ENCODE measurements around the gene ABHD17B. TPM values are rescaled to one million over a fixed set of nuclear protein-coding genes. Genes with fewer than 3 reads are reported as not detected.

Gene ABHD17B
- total and polyA plus RNA-seq, 10 of the 15 experiments (the other 5 are each of a cell fraction or from before 2014, with no cell fraction given) = 3.5 to 21.4 (median 16.6) TPM

DNA sequence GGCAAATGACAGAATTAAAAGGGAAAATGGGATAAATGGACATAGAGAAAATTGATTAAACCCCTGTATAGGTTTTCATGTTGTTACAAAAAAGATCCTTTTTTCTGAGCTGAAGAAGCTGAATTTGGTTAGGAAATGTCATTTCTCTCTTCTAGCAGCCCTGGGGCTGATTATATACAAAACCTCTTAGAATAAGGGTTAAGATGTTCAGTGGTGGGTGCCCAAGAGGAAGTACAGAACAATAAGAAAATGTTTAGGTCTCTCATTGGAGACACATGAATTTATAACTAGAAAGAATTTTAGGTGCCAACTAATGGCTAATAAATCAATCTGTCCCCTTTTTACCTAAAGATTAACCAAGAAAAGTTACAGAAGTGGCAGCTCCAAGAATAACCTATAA, 14.2 kb downstream of the ABHD17B start (continued):
- TF ChIP-seq ZNF217 (IDR thresholded peaks at IDR 0.05) = no peak

- H3K9me3 ChIP-seq (replicated peaks; ENCODE audit: control insufficient read depth, insufficient read depth, low read length) = no peaks in the 10 kb centered on the region; the same call in 2 of the 3 replicates
- no peak for TF ChIP-seq CREB1 (IDR thresholded peaks at IDR 0.05; ENCODE audit: low read depth)
- TF ChIP-seq CBX5 (IDR thresholded peaks at IDR 0.05; ENCODE audit: low read depth) = no peak
- TF ChIP-seq MEF2A (IDR thresholded peaks at IDR 0.05; ENCODE audit: insufficient read depth, low read depth, low read length) = no peak
- TF ChIP-seq CBX3 (IDR thresholded peaks at IDR 0.05; ENCODE audit: borderline replicate concordance, low read depth) = no peak
- TF ChIP-seq, protein P1, sequence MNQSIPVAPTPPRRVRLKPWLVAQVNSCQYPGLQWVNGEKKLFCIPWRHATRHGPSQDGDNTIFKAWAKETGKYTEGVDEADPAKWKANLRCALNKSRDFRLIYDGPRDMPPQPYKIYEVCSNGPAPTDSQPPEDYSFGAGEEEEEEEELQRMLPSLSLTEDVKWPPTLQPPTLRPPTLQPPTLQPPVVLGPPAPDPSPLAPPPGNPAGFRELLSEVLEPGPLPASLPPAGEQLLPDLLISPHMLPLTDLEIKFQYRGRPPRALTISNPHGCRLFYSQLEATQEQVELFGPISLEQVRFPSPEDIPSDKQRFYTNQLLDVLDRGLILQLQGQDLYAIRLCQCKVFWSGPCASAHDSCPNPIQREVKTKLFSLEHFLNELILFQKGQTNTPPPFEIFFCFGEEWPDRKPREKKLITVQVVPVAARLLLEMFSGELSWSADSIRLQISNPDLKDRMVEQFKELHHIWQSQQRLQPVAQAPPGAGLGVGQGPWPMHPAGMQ (IDR thresholded peaks at IDR 0.05; ENCODE audit: borderline replicate concordance) = no peak
- TF ChIP-seq ZNF384 (IDR thresholded peaks at IDR 0.05; ENCODE audit: borderline replicate concordance, low read depth, low read length) = no peak
- no peak for TF ChIP-seq FOXM1 (IDR thresholded peaks at IDR 0.05; ENCODE audit: low read depth, low read length)
- TF ChIP-seq NR2C1 (IDR thresholded peaks at IDR 0.05) = no peak
- TF ChIP-seq SPI1 (IDR thresholded peaks at IDR 0.05; ENCODE audit: borderline replicate concordance, insufficient read depth, low read depth, low read length) = no peak
- no peak for TF ChIP-seq STAT3 (IDR thresholded peaks at IDR 0.05; ENCODE audit: low read depth, low read length)
- TF ChIP-seq, protein P2, sequence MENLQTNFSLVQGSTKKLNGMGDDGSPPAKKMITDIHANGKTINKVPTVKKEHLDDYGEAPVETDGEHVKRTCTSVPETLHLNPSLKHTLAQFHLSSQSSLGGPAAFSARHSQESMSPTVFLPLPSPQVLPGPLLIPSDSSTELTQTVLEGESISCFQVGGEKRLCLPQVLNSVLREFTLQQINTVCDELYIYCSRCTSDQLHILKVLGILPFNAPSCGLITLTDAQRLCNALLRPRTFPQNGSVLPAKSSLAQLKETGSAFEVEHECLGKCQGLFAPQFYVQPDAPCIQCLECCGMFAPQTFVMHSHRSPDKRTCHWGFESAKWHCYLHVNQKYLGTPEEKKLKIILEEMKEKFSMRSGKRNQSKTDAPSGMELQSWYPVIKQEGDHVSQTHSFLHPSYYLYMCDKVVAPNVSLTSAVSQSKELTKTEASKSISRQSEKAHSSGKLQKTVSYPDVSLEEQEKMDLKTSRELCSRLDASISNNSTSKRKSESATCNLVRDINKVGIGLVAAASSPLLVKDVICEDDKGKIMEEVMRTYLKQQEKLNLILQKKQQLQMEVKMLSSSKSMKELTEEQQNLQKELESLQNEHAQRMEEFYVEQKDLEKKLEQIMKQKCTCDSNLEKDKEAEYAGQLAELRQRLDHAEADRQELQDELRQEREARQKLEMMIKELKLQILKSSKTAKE (IDR thresholded peaks at IDR 0.05; ENCODE audit: low read depth, poor library complexity, severe bottlenecking) = no peak
- TF ChIP-seq, protein P3, sequence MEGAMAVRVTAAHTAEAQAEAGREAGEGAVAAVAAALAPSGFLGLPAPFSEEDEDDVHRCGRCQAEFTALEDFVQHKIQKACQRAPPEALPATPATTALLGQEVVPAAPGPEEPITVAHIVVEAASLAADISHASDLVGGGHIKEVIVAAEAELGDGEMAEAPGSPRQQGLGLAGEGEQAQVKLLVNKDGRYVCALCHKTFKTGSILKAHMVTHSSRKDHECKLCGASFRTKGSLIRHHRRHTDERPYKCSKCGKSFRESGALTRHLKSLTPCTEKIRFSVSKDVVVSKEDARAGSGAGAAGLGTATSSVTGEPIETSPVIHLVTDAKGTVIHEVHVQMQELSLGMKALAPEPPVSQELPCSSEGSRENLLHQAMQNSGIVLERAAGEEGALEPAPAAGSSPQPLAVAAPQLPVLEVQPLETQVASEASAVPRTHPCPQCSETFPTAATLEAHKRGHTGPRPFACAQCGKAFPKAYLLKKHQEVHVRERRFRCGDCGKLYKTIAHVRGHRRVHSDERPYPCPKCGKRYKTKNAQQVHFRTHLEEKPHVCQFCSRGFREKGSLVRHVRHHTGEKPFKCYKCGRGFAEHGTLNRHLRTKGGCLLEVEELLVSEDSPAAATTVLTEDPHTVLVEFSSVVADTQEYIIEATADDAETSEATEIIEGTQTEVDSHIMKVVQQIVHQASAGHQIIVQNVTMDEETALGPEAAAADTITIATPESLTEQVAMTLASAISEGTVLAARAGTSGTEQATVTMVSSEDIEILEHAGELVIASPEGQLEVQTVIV (IDR thresholded peaks at IDR 0.05; ENCODE audit: borderline replicate concordance, partially characterized antibody) = no peak
- no peak for TF ChIP-seq JUNB (IDR thresholded peaks at IDR 0.05)
- TF ChIP-seq SREBF2 (IDR thresholded peaks at IDR 0.05; ENCODE audit: low read length) = no peak
- TF ChIP-seq NFYA (IDR thresholded peaks at IDR 0.05; ENCODE audit: borderline replicate concordance, low read depth, low read length) = no peak
- no peak for TF ChIP-seq ZBED1 (IDR thresholded peaks at IDR 0.05; ENCODE audit: borderline replicate concordance)
- intact Hi-C loops (cut with micrococcal nuclease; ENCODE audit: unreplicated experiment) = loop anchor here (2.0 kb wide), 1 partner anchor 13 kb away; no protein-coding TSS in a partner anchor
- no peaks in the 10 kb centered on the region for H3K36me3 ChIP-seq (ENCODE audit: control insufficient read depth in 2 of 2, insufficient read depth in 2 of 2, low read length in 1 of 2)
- ATAC-seq = peak; percentile 21; the same call in 2 of the 3 replicates
- no peak overlapping the region for H3K9ac ChIP-seq (ENCODE audit: control insufficient read depth, insufficient read depth, low read length)
- SMC1A ChIA-PET (ENCODE audit: uncharacterized antibody, unreplicated experiment) = interaction anchor here (0.6 to 2.9 kb wide), 12 partner anchors 8 to 549 kb away, joined by 3 to 15 read pairs (median 4); partner anchors contain the start of genes ABHD17B and C9orf85
- POLR2A ChIA-PET = interaction anchor here (0.8 to 1.0 kb wide), 2 partner anchors 15 to 18 kb away, joined by 5 read pairs; partner anchors contain the start of genes ABHD17B and C9orf85
- RAD21 ChIA-PET (ENCODE audit: unreplicated experiment) = interaction anchor here (0.8 to 3.2 kb wide), 4 partner anchors 8 to 20 kb away, joined by 4 to 22 read pairs (median 4); partner anchors contain the start of genes ABHD17B and C9orf85
- peaks cover 41% of the 10 kb centered on the region for H3K4me1 ChIP-seq (ENCODE audit: control insufficient read depth, insufficient read depth, low read length)
- H3K27ac ChIP-seq (ENCODE audit: control insufficient read depth, insufficient read depth) = no peak overlapping the region
- CTCF ChIA-PET = interaction anchor here (0.9 to 2.5 kb wide), 6 partner anchors 9 to 384 kb away, joined by 3 to 10 read pairs (median 6); partner anchors contain the start of genes ABHD17B and C9orf85
- DNase-seq (ENCODE audit: low read depth, low spot score) = no peak
- peaks cover 71% of the 10 kb centered on the region for H3K79me2 ChIP-seq (ENCODE audit: control insufficient read depth, insufficient read depth, low read length)
- no peaks in the 10 kb centered on the region for H3K27me3 ChIP-seq (replicated peaks in 1 of 2; ENCODE audit: control insufficient read depth in 2 of 2, insufficient read depth in 2 of 2, low read length in 1 of 2)
- in situ Hi-C loops (cut with MboI) = no loop called here
- no peak for FAIRE-seq
- H3K4me3 ChIP-seq = no peak overlapping the region
- no TSS peak for BruUV-seq (replicated peaks)
- H4K20me1 ChIP-seq (ENCODE audit: control insufficient read depth, insufficient read depth) = no peaks in the 10 kb centered on the region
- H3K4me2 ChIP-seq (ENCODE audit: control insufficient read depth, insufficient read depth) = no peak overlapping the region
- H2AFZ ChIP-seq (ENCODE audit: control insufficient read depth, low read depth, low read length) = no peak overlapping the region
These were observed 15.0 kb downstream of the ABHD17B start for GRCh38 chr9:71895955-71896354.
